CD4-positive, alpha-beta T cell treated with Interleukin-21 for 1 hour (primary cell): ENCODE data around the gene EPPIN.

Source experiments
- DNase-seq: peaks from one replicate; pipeline ENCODE4 v3.0.0-alpha.2; 2020

EPPIN gene

GRCh38 chr20:45538209-45538799 lies 8.9 kb downstream of the EPPIN start:
- DNase-seq: no peak

- DNase-seq: no peak
These were observed 19.9 kb downstream of the EPPIN start for GRCh38 chr20:45527294-45527693.

GRCh38 chr20:45523821-45524220 lies 23.4 kb downstream of the EPPIN start:
- DNase-seq: no peak

- DNase-seq: no peak
These were observed 28.9 kb downstream of the EPPIN start for GRCh38 chr20:45518282-45518681.

GRCh38 chr20:45515147-45515913 lies 31.9 kb downstream of the EPPIN start, which contains the start of gene SPINT3:
Gene SPINT3 (minus strand): TSS chr20:45515622. CDS start chr20:45515608, 14 bp downstream.
- DNase-seq: no peak

GRCh38 chr20:45510242-45510862 lies 36.8 kb downstream of the EPPIN start:
- no peak for DNase-seq

- DNase-seq: no peak
These were observed 38.1 kb downstream of the EPPIN start for GRCh38 chr20:45509091-45509490.

- no peak for DNase-seq
These were observed 38.9 kb downstream of the EPPIN start for GRCh38 chr20:45508068-45508886.

- no peak for DNase-seq
These were observed 40.0 kb downstream of the EPPIN start for GRCh38 chr20:45507011-45507820.

GRCh38 chr20:45506398-45506797 lies 40.8 kb downstream of the EPPIN start:
- DNase-seq: no peak

GRCh38 chr20:45503403-45503802 lies 43.8 kb downstream of the EPPIN start:
- no peak for DNase-seq

GRCh38 chr20:45502561-45502960 lies 44.6 kb downstream of the EPPIN start:
- no peak for DNase-seq

- DNase-seq: no peak
These were observed 45.6 kb downstream of the EPPIN start for GRCh38 chr20:45501600-45501999.

- no peak for DNase-seq
These were observed 47.2 kb downstream of the EPPIN start for GRCh38 chr20:45500022-45500421.

GRCh38 chr20:45497971-45498494 lies 49.2 kb downstream of the EPPIN start:
- no peak for DNase-seq

- DNase-seq: no peak
These were observed 51.0 kb downstream of the EPPIN start for GRCh38 chr20:45496166-45496565.

GRCh38 chr20:45495501-45495941 lies 51.7 kb downstream of the EPPIN start:
- DNase-seq: no peak
